Vagina (tissue), 2 donors: Measurements from ENCODE around the gene SCD. TPM values are rescaled to one million over a fixed set of nuclear protein-coding genes. Genes with fewer than 3 reads are reported as not detected.
"Not testable (repeated sequence)": the region's sequence is repeated elsewhere in the genome, so short reads cannot be mapped to it uniquely, and the experiment has no call there.

Source experiments
- DNase-seq, 2 donors: peaks; one replicate each; pipeline ENCODE4 v3.0.0-alpha.2; 2017; ENCODE audit errors: extremely low spot score in 2 of 2
- H3K27ac ChIP-seq: fragments of 200-600 bp; sonication (generic); one replicate; pipeline ENCODE4 v1.5.1; 2019
- H3K27me3 ChIP-seq: fragments of 200-600 bp; sonication (generic); one replicate; pipeline ENCODE4 v1.5.1; 2019
- H3K36me3 ChIP-seq, 2 donors: fragments of 200-600 bp; sonication (generic); one replicate each; pipeline ENCODE4 v1.5.1; 2017 to 2019
- H3K4me1 ChIP-seq: fragments of 200-600 bp; sonication (generic); one replicate; pipeline ENCODE4 v1.5.1; 2019
- H3K4me3 ChIP-seq, 2 donors: fragments of 200-600 bp; sonication (generic); 1 replicate in 1 of 2; 2 replicates in 1 of 2; pipeline ENCODE4 v1.5.1; 2016 to 2019
- H3K9me3 ChIP-seq: fragments of 200-600 bp; sonication (generic); one replicate; pipeline ENCODE4 v1.5.1; 2019
- POLR2A ChIP-seq, 2 donors: fragments of 450-650 bp; IDR thresholded peaks; one replicate each; pipeline ENCODE4 v1.6.1; 2017; ENCODE audit warnings: antibody characterized with exemption in 2 of 2, mild to moderate bottlenecking in 2 of 2, moderate library complexity in 2 of 2
- POLR2AphosphoS5 ChIP-seq, 2 donors: sonication (generic); formaldehyde crosslinking; IDR thresholded peaks; one replicate each; pipeline ENCODE4 v1.9.0; 2017; ENCODE audit warnings: antibody characterized with exemption in 2 of 2, mild to moderate bottlenecking in 2 of 2, low read depth in 1 of 2; ENCODE audit not compliant: insufficient read depth in 1 of 2
- intact Hi-C: fragments of 100-400 bp; cut with DNase I; formaldehyde crosslinking; loops from one replicate; pipeline ENCODE4 v1.15.1; 2023
- total RNA-seq: library from RNA; depleted of rRNA; stranded (reverse); fragments of >200 nt; gene quantifications from one replicate; pipeline ENCODE4 v1.2.3, GENCODE V29; 2016
- TF ChIP-seq, protein P1 (sequence below), 3 experiments: fragments of 450-650 bp in 2 of 3; fragments of 200-600 bp in 1 of 3; sonication (generic) in 1 of 3; IDR thresholded peaks; one replicate each; pipeline ENCODE4 v1.5.1; 2017 to 2019; ENCODE audit warnings: antibody characterized with exemption in 3 of 3, mild to moderate bottlenecking in 2 of 3, moderate library complexity in 2 of 3

The SCD gene
- total RNA-seq, 1 donor from 2014 or later, result 42.7 TPM

DNA sequence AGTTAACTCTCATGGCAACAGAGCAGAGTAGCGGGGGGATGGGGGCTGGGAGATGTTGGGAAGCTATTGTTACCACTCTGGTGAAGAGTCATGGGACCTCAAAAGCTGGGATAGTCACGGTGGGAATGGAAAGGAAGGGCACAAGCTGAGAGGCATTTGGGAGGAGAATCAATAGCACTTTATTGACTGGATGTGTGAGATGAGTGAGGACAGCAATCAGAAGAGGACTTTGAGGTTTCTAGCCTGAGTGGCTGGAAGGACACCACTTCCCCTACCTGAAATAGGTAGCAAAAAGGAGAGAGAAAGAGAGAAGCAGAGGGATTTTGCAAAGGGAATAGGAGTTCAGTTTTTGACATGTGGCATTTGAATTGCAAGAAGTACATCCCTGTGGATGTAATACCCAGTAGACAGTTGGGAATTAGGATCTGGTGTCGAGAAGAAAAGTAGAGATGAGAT lies 27.2 kb downstream of the SCD start:
- intact Hi-C loops, result no loop called here
- Histone ChIP-seq H3K4me1 (peaks cover 43% of the 10 kb centered on the region), H3K4me3 (peak overlapping the region; percentile 56 to 58), H3K27me3 (no peaks in the 10 kb centered on the region), H3K9me3 (no peaks in the 10 kb centered on the region), H3K27ac (peak overlapping the region; percentile 97), H3K36me3 (no peaks in the 10 kb centered on the region)
- DNase-seq, result no peak
- TF ChIP-seq POLR2AphosphoS5 (IDR thresholded peaks at IDR 0.05; ENCODE audit: insufficient read depth in 1 of 2, low read depth in 1 of 2), result peak in 1 of 2 donors; percentile 2
- no peak for TF ChIP-seq POLR2A (IDR thresholded peaks at IDR 0.05)
- TF ChIP-seq, protein P1, sequence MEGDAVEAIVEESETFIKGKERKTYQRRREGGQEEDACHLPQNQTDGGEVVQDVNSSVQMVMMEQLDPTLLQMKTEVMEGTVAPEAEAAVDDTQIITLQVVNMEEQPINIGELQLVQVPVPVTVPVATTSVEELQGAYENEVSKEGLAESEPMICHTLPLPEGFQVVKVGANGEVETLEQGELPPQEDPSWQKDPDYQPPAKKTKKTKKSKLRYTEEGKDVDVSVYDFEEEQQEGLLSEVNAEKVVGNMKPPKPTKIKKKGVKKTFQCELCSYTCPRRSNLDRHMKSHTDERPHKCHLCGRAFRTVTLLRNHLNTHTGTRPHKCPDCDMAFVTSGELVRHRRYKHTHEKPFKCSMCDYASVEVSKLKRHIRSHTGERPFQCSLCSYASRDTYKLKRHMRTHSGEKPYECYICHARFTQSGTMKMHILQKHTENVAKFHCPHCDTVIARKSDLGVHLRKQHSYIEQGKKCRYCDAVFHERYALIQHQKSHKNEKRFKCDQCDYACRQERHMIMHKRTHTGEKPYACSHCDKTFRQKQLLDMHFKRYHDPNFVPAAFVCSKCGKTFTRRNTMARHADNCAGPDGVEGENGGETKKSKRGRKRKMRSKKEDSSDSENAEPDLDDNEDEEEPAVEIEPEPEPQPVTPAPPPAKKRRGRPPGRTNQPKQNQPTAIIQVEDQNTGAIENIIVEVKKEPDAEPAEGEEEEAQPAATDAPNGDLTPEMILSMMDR (IDR thresholded peaks at IDR 0.05), result no peak

DNA sequence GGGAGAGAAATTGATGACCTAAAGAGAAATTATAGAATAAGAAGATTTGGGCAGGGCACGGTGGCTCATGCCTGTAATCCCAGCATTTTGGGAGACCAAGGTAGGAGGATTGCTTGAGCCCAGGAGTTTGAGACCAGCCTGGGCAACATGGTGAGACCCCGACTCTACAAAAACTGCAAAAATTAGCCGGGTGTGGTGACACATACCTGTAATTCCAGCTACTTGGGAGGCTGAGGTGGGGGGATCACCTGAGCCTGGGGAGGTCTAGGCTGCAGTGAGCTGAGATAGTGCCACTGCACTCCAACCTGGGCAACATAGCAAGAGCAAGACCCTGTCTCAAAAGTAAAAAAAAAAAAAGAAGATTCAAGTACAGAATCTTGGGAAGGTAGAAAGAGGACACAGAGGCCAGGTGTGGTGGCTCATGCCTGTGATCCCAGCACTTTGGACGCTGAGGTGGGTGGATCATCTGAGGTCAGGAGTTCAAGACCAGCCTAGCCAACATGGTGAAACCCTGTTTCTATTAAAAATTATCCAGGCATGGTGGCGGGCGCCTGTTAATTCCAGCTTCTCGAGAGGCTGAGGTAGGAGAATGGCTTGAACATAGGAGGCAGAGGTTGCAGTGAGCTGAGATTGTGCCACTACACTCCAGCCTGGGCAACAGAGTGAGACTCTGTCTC lies 27.8 kb downstream of the SCD start:
- H3K4me3 ChIP-seq, result peak overlapping the region in 1 of 2 donors; percentile 58
- H3K9me3 ChIP-seq, intact Hi-C loops, H3K27me3 ChIP-seq, H3K36me3 ChIP-seq, DNase-seq: not testable (repeated sequence)
- peak overlapping the region; percentile 97 for H3K27ac ChIP-seq
- H3K4me1 ChIP-seq, result peaks cover 43% of the 10 kb centered on the region

DNA sequence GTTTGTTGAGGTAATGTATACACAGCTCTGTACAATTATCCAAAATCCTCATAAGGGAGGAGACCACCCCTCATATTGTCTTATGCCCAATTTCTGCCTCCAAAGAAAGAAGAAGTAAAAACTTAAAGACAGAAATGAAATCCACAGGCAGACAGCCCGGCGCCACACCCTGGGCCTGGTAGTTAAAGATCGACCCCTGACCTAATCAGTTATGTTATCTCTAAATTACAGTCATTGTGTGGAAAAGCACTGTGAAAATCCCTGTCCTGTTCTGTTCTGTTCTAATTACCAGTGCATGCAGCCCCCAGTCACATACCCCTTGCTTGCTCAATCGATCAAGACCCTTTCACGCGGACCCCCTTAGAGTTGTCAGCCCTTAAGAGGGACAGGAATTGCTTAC lies 29.6 kb downstream of the SCD start:
- DNase-seq, H3K27ac ChIP-seq, H3K27me3 ChIP-seq, H3K4me3 ChIP-seq, intact Hi-C loops, H3K9me3 ChIP-seq, H3K36me3 ChIP-seq: not testable (repeated sequence)
- peaks cover 26% of the 10 kb centered on the region for H3K4me1 ChIP-seq

DNA sequence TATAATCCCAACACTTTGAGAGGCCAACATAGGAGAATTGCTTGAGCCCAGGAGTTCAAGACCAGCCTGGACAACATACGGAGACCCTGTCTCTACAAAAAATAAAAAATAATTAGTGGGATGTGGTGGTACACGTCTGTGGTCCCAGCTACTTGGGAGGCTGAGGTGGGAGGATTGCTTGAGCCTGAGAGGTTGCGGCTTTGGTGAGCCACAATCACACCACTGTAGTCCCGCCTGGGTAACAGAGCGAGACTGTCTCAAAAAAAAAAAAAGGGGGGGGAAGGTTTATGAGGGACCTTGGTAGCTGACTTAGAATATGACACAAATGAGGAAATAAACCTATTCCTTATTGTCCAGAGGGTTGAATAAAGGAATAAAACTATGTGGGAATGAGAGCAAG lies 30.8 kb downstream of the SCD start:
- Histone ChIP-seq H3K4me1 (peaks cover 14% of the 10 kb centered on the region), H3K36me3 (peaks cover 0 to 6% of the 10 kb centered on the region in 2 donors), H3K27ac (no peak overlapping the region), H3K9me3 (no peaks in the 10 kb centered on the region), H3K4me3 (no peak overlapping the region), H3K27me3 (no peaks in the 10 kb centered on the region)
- no peak for DNase-seq
- intact Hi-C loops, result no loop called here
- TF ChIP-seq POLR2AphosphoS5 (IDR thresholded peaks at IDR 0.05; ENCODE audit: insufficient read depth in 1 of 2, low read depth in 1 of 2) (no peak), POLR2A (IDR thresholded peaks at IDR 0.05) (no peak)
- TF ChIP-seq, protein P1 (IDR thresholded peaks at IDR 0.05), result no peak

DNA sequence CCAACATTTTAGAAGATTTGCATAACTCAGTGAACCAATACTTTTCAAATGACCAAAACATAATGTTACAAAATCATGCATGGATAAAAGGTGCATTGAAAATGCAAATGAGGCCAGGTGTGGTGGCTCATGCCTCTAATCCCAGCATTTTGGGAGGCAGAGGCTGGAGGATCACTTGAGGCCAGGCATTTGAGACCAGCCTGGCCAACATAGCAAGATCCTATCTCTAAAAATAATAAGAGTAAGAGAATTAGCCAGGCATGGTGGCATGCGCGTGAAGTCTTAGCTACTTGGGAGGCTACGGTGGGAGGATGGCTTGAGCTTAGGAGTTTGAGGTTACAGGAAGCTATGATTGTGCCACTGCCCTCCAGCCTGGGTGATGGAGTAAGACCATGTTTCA lies 33.4 kb downstream of the SCD start:
- Histone ChIP-seq H3K9me3 (no peaks in the 10 kb centered on the region), H3K27me3 (no peaks in the 10 kb centered on the region), H3K27ac (no peak overlapping the region), H3K36me3 (peaks cover 0 to 6% of the 10 kb centered on the region in 2 donors), H3K4me3 (no peak overlapping the region), H3K4me1 (no peaks in the 10 kb centered on the region)
- DNase-seq, result no peak
- intact Hi-C loops, result no loop called here
- no peak for TF ChIP-seq POLR2AphosphoS5 (IDR thresholded peaks at IDR 0.05; ENCODE audit: insufficient read depth in 1 of 2, low read depth in 1 of 2)
- TF ChIP-seq, protein P1 (IDR thresholded peaks at IDR 0.05), result no peak
- no peak for TF ChIP-seq POLR2A (IDR thresholded peaks at IDR 0.05)

DNA sequence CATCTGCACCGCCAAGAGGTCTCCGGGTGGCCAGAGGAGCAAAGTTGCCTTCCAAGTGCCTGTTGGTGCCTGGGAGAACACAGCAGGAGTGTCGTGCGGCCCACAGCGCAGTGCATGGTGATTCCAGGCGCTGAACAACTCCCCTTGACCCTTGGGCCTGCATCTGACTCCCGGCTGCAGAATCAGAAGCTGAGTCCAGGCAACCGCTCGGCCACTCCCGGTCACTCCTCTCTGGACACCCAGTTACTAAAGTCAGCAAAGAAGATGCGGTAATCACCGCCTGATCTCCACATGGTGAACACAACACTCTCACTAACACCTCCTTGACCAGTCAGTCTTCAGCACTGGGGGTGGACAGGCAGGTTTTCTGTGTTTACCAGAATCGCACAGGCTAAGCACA lies 35.5 kb downstream of the SCD start:
- Histone ChIP-seq H3K27me3 (no peaks in the 10 kb centered on the region), H3K4me1 (no peaks in the 10 kb centered on the region), H3K36me3 (peaks cover 0 to 6% of the 10 kb centered on the region in 2 donors), H3K27ac (no peak overlapping the region), H3K4me3 (no peak overlapping the region), H3K9me3 (no peaks in the 10 kb centered on the region)
- no peak for DNase-seq
- TF ChIP-seq POLR2AphosphoS5 (IDR thresholded peaks at IDR 0.05; ENCODE audit: insufficient read depth in 1 of 2, low read depth in 1 of 2), result no peak
- no peak for TF ChIP-seq POLR2A (IDR thresholded peaks at IDR 0.05)
- TF ChIP-seq, protein P1 (IDR thresholded peaks at IDR 0.05), result no peak
- intact Hi-C loops, result no loop called here
